ENCODE measurements around the gene PHC2. TPM values are rescaled to one million over a fixed set of nuclear protein-coding genes. Genes with fewer than 3 reads are reported as not detected.

Gene PHC2
- total and polyA plus RNA-seq, 9 of the 15 experiments (the other 6 are each of a cell fraction or from before 2014, with no cell fraction given): 3.1 to 67.6 (median 34.6) TPM

- TF ChIP-seq ZNF592 (IDR thresholded peaks at IDR 0.05): no peak
- TF ChIP-seq NEUROD1 (IDR thresholded peaks at IDR 0.05; ENCODE audit: borderline replicate concordance, low read depth, low read length, partially characterized antibody): no peak
- TF ChIP-seq RUNX1 (IDR thresholded peaks at IDR 0.05; ENCODE audit: low read depth): no peak
- TF ChIP-seq IRF2 (CRISPR knock-in tag; IDR thresholded peaks at IDR 0.05): no peak
- TF ChIP-seq JUNB (CRISPR knock-in tag; conservative IDR thresholded peaks at IDR 0.05): no peak
- TF ChIP-seq CBX2 (IDR thresholded peaks at IDR 0.05; ENCODE audit: insufficient read depth, low read length, poor library complexity, severe bottlenecking): no peak
- TF ChIP-seq ZNF76 (CRISPR knock-in tag; IDR thresholded peaks at IDR 0.05; ENCODE audit: borderline replicate concordance): 0 out of 2 replicates have a peak, but pooled peaks have one; percentile 44
- no peak for TF ChIP-seq ATF3 (IDR thresholded peaks at IDR 0.05)
- TF ChIP-seq ATF3 (CRISPR knock-in tag; conservative IDR thresholded peaks at IDR 0.05): 0 out of 2 replicates have a peak, but pooled peaks have one; percentile 32
- no peak for TF ChIP-seq MITF (IDR thresholded peaks at IDR 0.05)
- TF ChIP-seq RBM22 (IDR thresholded peaks at IDR 0.05; ENCODE audit: low read depth, low read length, poor library complexity, severe bottlenecking): no peak
- no peak for TF ChIP-seq TARDBP (IDR thresholded peaks at IDR 0.05)
- TF ChIP-seq SMAD1 (IDR thresholded peaks at IDR 0.05; ENCODE audit: low read depth, low read length, partially characterized antibody): no peak
- peak; percentile 49; the same call in 1 of the 2 replicates for TF ChIP-seq ZBTB9 (CRISPR knock-in tag; IDR thresholded peaks at IDR 0.05)
- no peak for TF ChIP-seq MBD1 (CRISPR knock-in tag; IDR thresholded peaks at IDR 0.05)
Observed at GRCh38 chr1:33429856-33430691, 821 bp downstream of the PHC2 start (continued).

All from K562 (cell line).